Measurements from ENCODE around the gene FAM20C. TPM values are rescaled to one million over a fixed set of nuclear protein-coding genes. Genes with fewer than 3 reads are reported as not detected.

The FAM20C gene
- total RNA-seq, 4 donors from 2014 or later, result 43.0 to 112 (median 44.0) TPM

DNA sequence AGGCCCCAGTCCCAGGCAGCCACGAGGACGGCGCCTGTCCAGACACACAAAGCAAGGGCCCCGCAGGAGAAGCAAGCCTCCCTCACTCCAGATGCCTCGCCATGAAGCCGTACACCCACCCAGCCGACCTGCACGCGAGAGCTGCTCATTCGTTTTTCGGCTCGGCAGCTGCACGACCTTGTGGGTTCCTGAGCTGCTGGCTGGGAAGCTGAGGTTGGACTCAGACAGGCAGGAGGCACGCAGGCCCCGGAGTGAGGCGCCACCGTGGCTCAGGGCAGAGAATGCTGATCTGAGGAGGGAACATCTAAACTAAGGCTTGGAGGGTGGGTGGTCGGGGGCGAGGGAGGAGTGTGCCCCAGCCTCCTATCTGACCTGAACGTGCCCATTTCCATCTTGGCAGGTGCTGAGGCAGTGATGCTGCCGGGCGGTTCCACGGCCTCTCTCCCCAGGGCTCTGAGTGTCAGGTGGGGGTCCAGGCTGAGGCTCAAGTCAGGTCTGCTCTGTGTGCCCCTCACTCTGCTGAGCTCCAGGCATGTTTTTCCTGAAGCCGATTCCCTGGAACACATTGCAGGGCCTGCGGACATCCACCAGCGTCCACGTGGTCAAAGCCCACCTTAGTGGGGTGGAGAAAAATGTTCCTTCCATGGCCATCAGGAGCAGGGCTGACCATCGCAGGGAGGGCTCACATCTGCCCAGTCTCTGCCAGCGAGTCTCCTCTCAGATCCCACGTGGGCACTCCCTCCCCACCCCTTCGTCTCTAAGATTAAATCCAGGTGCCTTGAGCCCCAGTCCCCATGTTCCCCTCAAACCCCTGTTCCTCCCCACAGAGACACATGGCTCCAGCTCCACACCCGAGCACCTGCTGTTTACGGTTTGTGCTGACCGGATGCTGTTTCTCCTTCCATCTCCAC is 28.1 kb upstream of the FAM20C start:
- no peak overlapping the region for H3K27ac ChIP-seq
- H3K4me1 ChIP-seq, result peaks cover 0 to 10% (median 2%) of the 10 kb centered on the region in 4 donors
- TF ChIP-seq EP300 (IDR thresholded peaks at IDR 0.05), result no peak
- no peak for TF ChIP-seq POLR2A (IDR thresholded peaks at IDR 0.05)
- TF ChIP-seq, protein P1, sequence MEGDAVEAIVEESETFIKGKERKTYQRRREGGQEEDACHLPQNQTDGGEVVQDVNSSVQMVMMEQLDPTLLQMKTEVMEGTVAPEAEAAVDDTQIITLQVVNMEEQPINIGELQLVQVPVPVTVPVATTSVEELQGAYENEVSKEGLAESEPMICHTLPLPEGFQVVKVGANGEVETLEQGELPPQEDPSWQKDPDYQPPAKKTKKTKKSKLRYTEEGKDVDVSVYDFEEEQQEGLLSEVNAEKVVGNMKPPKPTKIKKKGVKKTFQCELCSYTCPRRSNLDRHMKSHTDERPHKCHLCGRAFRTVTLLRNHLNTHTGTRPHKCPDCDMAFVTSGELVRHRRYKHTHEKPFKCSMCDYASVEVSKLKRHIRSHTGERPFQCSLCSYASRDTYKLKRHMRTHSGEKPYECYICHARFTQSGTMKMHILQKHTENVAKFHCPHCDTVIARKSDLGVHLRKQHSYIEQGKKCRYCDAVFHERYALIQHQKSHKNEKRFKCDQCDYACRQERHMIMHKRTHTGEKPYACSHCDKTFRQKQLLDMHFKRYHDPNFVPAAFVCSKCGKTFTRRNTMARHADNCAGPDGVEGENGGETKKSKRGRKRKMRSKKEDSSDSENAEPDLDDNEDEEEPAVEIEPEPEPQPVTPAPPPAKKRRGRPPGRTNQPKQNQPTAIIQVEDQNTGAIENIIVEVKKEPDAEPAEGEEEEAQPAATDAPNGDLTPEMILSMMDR (IDR thresholded peaks at IDR 0.05), result no peak
- H3K36me3 ChIP-seq, result no peaks in the 10 kb centered on the region
- no peaks in the 10 kb centered on the region for H3K27me3 ChIP-seq
- no peaks in the 10 kb centered on the region for H3K9me3 ChIP-seq
- WGBS, 2 donors, result 81 to 82% methylated on average over 32 to 33 of the region's 34 CpGs
- H3K4me3 ChIP-seq, result no peak overlapping the region
- no peak for DNase-seq (ENCODE audit: low spot score in 2 of 2)

DNA sequence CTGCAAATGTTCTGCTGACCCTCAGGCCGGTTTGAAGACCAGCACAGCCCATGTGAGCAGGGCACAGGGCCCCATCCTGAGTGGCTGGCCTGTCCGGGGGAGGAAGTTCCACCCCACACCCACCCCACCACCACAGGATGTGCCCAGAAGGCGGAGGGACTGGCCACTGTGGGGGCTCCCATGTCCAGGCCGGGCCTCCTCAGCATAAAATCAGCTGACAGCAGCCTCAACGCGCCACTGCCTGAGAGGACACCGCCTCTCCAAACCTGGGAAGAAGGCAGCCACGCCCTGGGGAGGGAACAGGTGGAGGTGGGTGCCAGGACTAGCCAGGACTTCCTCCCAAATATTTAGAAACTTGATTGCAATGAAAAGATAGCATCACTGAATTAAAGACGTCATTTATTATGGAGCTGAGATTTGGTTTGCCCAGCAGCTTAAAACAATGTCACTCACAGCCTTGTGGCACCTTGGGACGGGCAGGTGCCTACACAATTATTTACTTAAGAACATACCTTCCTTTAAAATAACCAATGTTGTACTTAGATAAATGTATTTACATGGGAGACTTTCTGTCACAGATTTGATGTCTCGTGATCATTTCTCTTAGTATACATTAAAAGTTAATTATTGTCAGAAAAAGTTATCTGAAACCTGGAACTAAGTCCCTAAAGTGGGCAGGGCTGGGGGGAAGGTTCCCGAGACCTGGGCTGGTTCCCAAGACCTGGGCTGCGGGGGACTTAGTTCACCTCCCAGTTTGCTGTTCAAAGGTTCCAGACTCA is 27.3 kb upstream of the FAM20C start:
- H3K27ac ChIP-seq, result no peak overlapping the region
- no peak for TF ChIP-seq POLR2A (IDR thresholded peaks at IDR 0.05)
- TF ChIP-seq, protein P1 (IDR thresholded peaks at IDR 0.05), result no peak
- no peak for TF ChIP-seq EP300 (IDR thresholded peaks at IDR 0.05)
- WGBS, 2 donors, result 74 to 80% methylated on average over 13 of the region's 13 CpGs
- H3K4me1 ChIP-seq, result peaks cover 0 to 10% (median 2%) of the 10 kb centered on the region in 4 donors
- no peaks in the 10 kb centered on the region for H3K27me3 ChIP-seq
- no peak overlapping the region for H3K4me3 ChIP-seq
- no peaks in the 10 kb centered on the region for H3K9me3 ChIP-seq
- DNase-seq (ENCODE audit: low spot score in 2 of 2), result no peak
- H3K36me3 ChIP-seq, result no peaks in the 10 kb centered on the region

DNA sequence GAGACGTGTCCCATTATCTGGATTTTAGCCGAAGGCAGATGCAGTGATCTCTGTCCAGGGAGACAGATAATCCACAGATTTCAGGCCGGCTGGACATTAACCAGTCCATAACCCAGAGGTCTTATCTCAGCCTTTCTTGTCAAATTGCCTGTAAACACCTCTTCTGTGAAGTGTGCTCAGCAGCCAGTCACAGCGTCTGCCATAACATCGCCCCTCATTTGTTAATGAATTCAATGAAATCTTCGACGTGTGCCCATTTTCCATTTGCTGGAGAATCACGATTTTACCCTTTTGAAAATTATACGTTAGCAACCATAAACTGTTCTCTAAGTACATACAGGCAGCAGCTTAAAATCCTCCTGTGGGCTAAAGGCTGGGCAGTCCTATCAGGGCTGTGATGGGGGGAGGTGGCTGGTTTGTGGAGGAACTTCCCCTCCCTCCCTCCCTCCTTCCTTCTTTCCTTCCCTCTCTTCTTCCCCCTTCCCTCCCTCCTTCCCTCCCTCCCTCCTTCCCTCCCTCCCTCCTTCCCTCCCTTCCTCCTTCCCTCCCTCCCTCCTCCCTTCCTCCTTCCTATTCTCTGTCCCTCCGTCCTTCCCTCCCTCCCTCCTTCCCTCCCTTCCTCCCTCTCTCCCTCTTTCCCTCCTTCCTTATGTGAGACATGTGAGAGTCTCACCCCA is 26.6 kb upstream of the FAM20C start:
- no peaks in the 10 kb centered on the region for H3K36me3 ChIP-seq
- no peak for DNase-seq (ENCODE audit: low spot score in 2 of 2)
- H3K27ac ChIP-seq, result no peak overlapping the region
- WGBS, 2 donors, result 53 to 56% methylated on average over 10 of the region's 10 CpGs
- H3K9me3 ChIP-seq, result no peaks in the 10 kb centered on the region
- no peaks in the 10 kb centered on the region for H3K27me3 ChIP-seq
- H3K4me1 ChIP-seq, result peaks cover 0 to 10% (median 2%) of the 10 kb centered on the region in 4 donors
- H3K4me3 ChIP-seq, result no peak overlapping the region
- TF ChIP-seq, protein P1 (IDR thresholded peaks at IDR 0.05), result no peak

DNA sequence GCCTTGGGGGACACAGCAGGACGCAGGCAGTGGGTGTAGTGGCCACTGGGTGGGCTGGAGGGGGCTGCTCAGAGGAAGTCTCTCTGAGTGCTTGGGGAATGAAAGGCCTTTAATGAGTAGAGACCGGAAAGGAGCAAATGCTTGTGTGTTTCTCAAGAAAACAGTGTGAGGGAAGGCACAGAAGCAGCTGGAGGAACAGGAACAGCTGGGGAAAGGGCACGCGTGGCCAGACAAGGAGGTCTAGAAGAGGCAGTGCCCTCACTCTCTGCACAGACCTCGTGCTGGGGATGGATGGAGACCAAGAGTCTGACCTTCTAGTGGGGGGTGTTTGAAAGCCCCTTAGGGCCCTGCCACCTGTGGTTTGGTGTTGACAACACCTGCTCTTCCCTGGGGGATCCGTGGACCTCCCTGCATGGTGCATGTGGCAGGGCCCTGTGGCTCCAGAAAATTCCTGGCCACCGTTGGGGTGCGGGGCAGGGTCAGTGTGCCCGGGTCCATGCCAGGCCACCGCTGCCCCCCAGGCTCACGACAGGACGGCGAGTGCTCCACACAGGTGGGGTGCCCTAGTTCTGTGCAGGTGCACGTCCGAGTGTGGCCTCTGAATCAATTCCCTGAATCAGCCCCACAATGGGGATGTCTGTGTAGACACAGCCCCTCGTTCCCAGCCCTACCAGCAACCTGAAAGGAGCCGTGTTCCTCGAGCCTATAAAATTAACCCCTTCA is 25.9 kb upstream of the FAM20C start:
- DNase-seq (ENCODE audit: low spot score in 2 of 2), result no peak
- TF ChIP-seq POLR2A (IDR thresholded peaks at IDR 0.05), result no peak
- no peak for TF ChIP-seq EP300 (IDR thresholded peaks at IDR 0.05)
- TF ChIP-seq, protein P1 (IDR thresholded peaks at IDR 0.05), result no peak

More for the DNA sequence above, 25.9 kb upstream of the FAM20C start:
- Histone ChIP-seq H3K4me1 (peaks cover 0 to 10% (median 2%) of the 10 kb centered on the region in 4 donors), H3K9me3 (no peaks in the 10 kb centered on the region), H3K4me3 (no peak overlapping the region), H3K27me3 (no peaks in the 10 kb centered on the region), H3K27ac (no peak overlapping the region), H3K36me3 (no peaks in the 10 kb centered on the region)
- whole genome bisulfite sequencing, 2 donors, result 37 to 50% methylated on average over 10 to 17 of the region's 18 CpGs
